SW 1271 (cell line): Measurements from ENCODE around the gene DST.

ENCODE experiments used
- DNase-seq, 2 experiments: peaks; one replicate each; lab custom pipeline; 2025; lab: John Stamatoyannopoulos, UW

Gene DST

GRCh38 chr6:56480654-56481337 is 161.9 kb downstream of the DST start:
- DNase-seq: no peak

GRCh38 chr6:56480246-56480645 is 162.4 kb downstream of the DST start:
- DNase-seq: no peak

GRCh38 chr6:56479381-56479780 is 163.3 kb downstream of the DST start:
- DNase-seq: no peak

GRCh38 chr6:56478202-56478601 is 164.5 kb downstream of the DST start:
- DNase-seq: no peak

GRCh38 chr6:56477241-56477640 is 165.4 kb downstream of the DST start:
- DNase-seq: no peak

- peak in 1 of 2 experiments; percentile 3 for DNase-seq
Observed at GRCh38 chr6:56475736-56476457, 166.8 kb downstream of the DST start.

- DNase-seq: peak in 1 of 2 experiments; percentile 4
Observed at GRCh38 chr6:56474532-56474931, 168.2 kb downstream of the DST start.

GRCh38 chr6:56463443-56463842 is 179.2 kb downstream of the DST start:
- DNase-seq: no peak

- no peak for DNase-seq
Observed at GRCh38 chr6:56459030-56459805, 183.5 kb downstream of the DST start.

- DNase-seq: no peak
Observed at GRCh38 chr6:56458324-56458884, 184.3 kb downstream of the DST start.

GRCh38 chr6:56456785-56457184 is 185.9 kb downstream of the DST start:
- no peak for DNase-seq

- DNase-seq: no peak
Observed at GRCh38 chr6:56450882-56451739, 191.6 kb downstream of the DST start.

- no peak for DNase-seq
Observed at GRCh38 chr6:56450376-56450775, 192.3 kb downstream of the DST start.

- DNase-seq: no peak
Observed at GRCh38 chr6:56448046-56448445, 194.6 kb downstream of the DST start.

GRCh38 chr6:56445818-56446217 is 196.9 kb downstream of the DST start:
- DNase-seq: no peak

GRCh38 chr6:56444855-56445254 is 197.8 kb downstream of the DST start:
- DNase-seq: no peak

GRCh38 chr6:56440551-56440981 is 202.1 kb downstream of the DST start:
- DNase-seq: no peak

GRCh38 chr6:56437171-56437900 is 205.4 kb downstream of the DST start:
- DNase-seq: no peak

GRCh38 chr6:56435754-56436153 is 206.9 kb downstream of the DST start:
- no peak for DNase-seq

- no peak for DNase-seq
Observed at GRCh38 chr6:56435326-56435725, 207.4 kb downstream of the DST start.

- DNase-seq: no peak
Observed at GRCh38 chr6:56434606-56435005, 208.1 kb downstream of the DST start.
